GM18867 (cell line): ENCODE measurements around the gene PCSK5.
"Not testable (repeated sequence)": the region's sequence is repeated elsewhere in the genome, so short reads cannot be mapped to it uniquely, and the experiment has no call there.

Experiments used
- ATAC-seq: cut with Tn5 transposase; IDR thresholded peaks from one replicate; pipeline ENCODE4 v1.9.1; 2021; ENCODE audit warnings: mild to moderate bottlenecking, moderate library complexity; ENCODE audit not compliant: unreplicated experiment

Gene PCSK5

DNA sequence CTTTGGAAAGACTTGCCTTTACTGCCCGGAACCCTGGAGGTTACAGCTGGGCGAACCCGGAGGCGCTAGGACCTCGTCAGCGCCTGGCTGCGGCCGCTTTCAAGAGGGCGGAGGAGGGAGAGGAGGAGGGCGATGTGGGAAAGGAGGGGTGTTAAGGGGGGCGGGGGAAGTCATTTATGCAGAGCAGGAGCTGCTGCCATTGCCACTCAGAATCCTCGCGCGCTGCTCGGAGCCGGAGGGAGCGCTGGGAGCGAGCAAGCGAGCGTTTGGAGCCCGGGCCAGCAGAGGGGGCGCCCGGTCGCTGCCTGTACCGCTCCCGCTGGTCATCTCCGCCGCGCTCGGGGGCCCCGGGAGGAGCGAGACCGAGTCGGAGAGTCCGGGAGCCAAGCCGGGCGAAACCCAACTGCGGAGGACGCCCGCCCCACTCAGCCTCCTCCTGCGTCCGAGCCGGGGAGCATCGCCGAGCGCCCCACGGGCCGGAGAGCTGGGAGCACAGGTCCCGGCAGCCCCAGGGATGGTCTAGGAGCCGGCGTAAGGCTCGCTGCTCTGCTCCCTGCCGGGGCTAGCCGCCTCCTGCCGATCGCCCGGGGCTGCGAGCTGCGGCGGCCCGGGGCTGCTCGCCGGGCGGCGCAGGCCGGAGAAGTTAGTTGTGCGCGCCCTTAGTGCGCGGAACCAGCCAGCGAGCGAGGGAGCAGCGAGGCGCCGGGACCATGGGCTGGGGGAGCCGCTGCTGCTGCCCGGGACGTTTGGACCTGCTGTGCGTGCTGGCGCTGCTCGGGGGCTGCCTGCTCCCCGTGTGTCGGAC lies at the start of gene PCSK5:
Gene PCSK5 (plus strand): TSS at position 202 of the 805 bp plus-strand sequence. CDS start 509 bp downstream, at position 711.
- peak; percentile 87 for ATAC-seq

DNA sequence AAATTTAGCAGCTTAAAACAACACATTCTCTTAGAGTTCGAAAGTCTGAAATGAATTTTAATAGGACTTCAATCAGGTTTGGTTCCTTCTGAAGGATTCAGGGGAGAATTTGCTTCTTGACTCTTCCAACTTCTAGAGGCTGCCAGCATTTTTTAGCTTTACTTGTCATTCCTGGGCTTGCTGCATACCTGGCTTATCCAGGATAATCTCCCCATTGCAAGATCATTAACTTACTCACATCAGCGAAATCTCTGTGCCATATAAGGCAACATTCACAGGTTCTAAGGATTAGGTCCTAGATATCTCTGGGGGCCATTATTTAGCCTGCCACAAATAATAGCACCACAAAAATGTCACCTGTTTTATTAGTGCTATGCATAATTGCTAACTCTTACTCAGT lies 46.2 kb upstream of the PCSK5 start:
- no peak for ATAC-seq

DNA sequence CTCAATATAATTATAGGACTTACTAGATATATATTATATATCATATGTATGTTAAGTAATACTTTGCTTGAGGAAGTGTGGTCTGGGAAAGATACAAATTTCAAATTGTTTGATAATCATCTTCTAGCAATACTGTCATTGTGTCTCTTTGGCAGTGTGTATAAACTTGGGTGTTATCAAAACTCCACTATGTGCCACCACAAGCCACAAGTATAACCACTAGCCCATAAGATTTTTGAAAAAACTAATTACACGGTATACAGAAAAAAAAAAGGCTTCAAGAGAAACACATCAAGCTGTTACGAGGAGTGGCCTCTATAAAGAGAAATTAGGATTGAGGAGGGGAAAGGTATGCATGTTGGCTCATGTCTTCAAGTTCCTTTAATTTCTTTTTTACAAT lies 44.7 kb upstream of the PCSK5 start:
- ATAC-seq: no peak

DNA sequence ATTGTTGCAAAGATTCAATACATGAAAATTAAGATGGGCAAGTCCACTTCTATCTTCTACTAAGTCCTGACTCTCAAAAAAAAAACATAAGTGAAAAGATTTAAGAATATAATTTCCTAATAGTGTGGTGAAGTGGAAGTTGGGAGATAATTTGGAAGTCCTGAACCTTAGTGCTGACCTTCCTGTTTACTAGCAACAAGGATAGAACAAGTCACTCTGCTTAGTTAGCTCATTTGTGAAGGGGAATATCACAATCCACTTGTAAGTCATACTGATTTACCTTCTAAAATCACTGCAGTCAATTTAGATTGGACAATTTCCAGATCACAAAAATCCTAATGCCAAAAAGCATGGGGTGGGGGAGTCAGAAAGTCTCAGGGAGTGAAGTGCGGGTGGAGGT lies 43.4 kb upstream of the PCSK5 start:
- ATAC-seq: no peak

DNA sequence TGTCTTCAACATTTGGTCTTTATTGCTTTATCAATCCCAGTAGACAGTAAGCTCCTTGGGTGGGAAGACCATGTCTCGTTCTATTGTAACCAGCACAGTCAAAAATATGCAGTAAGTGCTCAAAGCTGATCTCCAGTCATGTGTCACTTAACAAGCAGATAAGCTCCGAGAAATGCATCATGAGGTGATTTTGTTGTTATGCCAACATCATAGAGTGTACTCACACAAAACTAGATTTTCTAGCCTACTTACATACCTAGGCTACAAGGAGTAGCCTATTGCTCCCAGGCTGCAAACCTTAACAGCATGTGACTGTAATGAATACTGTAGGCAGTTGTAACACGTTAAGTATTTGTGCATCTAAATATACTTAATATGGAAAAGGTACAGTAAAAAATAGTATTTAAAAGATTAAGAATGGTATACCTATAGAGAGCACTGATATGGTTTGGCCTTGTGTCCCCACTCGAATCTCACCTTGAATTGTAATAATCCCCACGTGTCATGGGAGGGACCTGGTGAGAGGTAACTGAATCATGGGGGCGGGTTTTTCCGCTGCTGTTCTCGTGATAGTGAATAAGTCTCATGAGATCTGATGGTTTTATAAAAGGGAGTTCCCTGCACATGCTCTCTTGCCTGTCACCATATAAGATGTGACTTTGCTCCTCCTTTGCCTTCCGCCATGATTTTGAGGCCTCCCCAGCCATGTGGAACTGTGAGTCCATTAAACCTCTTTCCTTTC lies 39.8 kb upstream of the PCSK5 start:
- ATAC-seq: no peak

DNA sequence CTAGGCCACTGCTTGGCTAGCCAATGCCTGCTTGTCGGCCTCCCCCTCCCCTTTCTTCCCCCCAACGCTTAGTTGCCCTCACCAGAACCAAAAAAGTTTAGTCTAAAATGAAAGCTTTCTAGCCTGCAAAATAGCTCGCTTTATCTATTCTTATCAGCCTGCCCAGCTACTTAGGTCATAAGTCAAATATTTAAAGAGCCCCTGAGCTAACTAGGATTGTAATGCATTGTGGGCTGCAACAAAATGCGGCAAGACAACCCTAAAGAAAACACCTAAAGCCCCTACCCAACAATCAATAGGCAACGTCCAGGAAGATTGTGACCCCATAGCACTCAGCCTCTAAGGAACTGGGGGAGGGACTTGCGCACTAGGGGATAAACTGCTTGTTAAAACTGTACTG lies 38.6 kb upstream of the PCSK5 start:
- ATAC-seq: no peak

DNA sequence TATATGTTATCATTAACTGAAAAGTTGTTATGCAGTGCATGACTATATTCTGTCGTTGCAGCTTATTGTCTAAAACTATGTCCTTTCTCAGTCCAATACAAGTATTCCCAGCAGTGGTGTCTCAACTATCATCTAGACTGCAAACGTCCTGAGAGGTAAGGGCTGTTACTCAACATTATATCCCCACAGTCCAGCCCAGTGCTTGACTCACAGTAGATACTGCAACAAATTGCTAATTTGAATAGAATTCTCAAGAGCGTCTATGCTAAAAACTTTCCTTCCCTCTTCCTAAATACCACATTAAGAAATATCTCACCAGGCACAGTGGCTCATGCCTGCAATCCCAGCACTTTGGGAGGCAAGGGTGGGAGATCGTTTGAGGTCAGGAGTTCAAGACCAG lies 37.7 kb upstream of the PCSK5 start:
- no peak for ATAC-seq

DNA sequence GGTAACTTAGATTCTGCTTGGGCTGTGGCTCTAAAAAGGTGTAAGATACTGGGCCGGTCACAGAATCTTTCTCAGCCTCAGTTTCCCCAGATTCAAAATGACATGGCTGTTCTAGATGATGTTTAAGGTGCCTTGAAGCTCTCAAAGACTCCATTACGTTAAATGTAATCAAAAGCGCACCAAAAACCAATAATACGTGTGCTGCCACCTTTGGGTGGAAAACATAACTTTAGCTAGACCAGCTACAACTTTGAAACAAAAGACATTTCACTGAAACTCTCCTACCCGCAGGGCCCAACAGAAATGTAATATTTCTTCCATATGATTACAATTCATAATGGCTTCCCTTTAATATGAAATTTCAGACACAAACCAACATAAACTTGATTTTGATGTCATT lies 35.0 kb upstream of the PCSK5 start:
- no peak for ATAC-seq

DNA sequence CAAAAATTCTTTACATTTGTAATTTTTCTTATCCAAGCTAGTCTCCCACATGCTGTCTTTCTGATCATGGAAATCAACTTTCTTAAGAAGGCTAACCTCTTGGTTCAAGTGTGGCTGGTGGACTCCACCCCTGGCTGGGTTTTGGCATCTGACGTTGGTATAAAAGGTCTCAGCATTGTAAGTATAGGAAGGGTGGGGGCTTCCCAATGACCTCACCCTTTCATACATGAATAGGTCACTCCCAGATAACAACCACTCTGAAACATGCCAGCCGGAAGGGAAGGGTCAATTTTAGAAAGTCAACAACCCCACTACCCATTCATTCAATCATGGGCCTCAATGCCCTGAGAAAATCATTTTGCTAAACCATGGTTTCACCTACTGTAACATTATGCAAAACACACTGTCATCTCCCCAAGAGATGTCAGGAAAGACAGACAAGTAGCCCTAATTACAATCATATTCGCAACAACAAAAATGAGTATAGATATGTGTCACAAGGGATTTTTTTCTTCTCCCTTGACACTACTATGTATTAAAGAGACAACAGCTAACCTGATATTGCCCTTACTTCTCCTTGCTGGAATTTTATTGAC lies 31.9 kb upstream of the PCSK5 start:
- ATAC-seq: peak; percentile 42

DNA sequence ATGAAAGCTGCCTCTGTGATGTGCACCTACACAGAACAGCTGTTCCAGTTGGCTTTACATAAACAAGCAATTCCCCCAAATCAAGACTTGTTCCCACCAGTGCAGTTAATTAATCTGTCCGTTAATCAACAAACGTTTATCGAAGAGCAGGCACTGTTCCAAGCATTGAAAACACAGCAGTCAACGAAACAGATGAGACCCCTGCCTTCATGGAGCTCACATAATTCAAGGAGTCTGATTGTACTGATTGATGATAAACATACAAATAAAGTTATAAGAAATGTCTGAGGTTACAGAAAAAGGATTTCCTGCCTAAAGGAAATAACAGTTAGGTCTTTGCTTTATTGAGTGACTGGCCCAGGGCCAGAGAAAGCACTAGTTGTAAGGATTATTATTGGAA lies 26.2 kb upstream of the PCSK5 start:
- no peak for ATAC-seq

DNA sequence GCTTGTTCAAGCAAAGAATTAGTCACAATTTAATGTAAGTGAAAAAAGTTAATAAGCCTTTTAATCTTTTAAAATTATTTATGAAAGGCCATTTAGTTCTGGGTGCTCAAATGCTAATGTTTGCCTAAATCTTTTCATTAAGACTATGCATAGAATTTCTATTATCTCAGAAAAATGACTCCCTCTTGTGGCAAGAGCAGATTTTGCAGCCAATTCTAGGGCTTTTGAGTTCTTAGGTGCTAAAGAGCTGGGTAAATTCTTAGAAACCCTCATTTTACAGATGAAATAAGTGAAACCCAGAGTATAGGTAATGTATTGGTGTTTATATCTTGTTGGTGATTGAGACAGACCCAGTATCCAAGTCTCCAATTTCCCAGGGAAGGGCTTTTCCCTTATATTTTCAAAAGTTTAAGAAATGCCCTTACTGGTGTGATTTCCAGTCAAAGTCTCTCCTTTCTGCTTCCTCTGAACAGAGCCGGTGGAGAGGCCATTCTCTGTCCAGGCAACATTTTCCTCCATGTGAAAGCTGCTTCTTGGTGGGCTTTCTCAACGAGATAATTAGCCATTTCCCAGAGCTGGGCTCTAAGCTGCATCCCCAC lies 24.1 kb upstream of the PCSK5 start:
- ATAC-seq: peak; percentile 70

DNA sequence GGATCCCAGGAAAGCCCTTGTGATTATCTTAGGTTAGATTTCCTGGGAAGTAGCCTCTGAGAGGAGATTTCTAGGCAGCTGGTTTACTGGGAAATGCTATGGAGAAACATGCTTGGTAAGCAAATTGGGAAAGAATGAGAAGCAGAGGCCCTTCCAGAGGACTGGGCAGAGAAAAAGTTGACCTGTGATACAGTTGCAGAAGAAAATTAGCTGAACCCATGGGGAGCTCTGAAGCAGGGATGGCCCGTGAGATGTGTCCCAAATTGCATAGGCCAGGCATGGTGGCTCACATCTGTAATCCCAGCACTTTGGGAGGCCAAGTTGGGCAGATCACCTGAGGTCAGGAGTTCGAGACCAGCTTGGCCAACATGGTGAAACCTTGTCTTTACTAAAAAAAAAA lies 21.9 kb upstream of the PCSK5 start:
- ATAC-seq: not testable (repeated sequence)

DNA sequence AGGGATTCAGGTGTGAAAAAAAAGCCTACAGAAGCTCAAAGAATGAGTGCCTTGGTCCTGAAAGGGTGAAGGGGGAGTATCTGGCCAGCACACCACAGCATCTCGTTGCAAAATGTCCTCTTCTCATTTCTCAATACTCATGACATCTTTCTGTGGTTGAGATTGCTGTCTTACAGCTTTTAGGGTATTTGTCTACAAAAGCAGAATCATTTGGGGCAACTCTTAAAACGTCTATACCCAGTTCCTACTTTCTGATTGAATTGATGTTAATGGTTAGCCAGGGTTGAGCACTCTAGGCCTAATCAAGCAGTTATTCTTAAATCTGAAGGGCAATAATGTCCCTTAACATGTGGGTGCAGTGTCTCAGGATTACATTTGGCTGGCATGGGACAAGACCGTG lies 21.2 kb upstream of the PCSK5 start:
- no peak for ATAC-seq

DNA sequence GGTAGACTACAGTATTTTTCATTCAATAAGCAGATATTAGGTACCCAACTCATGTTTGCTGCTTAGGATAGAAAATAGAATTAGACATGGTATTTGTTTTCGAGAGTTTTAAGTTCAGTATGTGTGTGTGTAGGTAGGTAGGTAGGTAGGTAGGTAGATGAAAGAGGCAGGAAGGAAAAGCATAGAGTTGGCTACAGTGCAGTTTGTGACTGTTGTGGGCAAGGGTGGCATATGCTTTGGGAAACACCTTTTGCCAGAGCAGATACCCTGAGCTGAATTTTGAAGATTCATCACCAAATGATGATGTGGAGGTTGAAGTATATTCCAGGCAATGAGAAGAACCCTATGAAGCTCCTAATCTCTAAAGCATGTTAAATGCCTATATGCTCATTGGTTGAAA lies 20.0 kb upstream of the PCSK5 start:
- ATAC-seq: no peak

DNA sequence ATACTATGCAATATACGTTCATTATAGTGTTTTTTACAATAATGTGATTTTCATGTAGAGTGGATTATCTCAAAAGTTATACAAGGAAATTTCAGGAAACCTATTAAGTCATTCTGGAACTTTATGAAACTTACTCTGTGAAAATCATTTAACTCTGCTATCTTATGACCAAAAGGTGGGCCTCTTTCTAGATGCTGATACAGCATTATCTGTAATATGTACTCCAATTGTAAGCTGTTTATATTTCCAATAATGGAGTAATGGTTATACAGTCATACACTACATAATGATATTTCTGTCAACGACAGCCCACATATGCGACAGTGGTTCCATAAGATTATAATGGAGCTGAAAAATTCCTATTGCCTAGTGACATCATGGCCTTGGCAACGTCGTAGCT lies 18.8 kb upstream of the PCSK5 start:
- no peak for ATAC-seq

DNA sequence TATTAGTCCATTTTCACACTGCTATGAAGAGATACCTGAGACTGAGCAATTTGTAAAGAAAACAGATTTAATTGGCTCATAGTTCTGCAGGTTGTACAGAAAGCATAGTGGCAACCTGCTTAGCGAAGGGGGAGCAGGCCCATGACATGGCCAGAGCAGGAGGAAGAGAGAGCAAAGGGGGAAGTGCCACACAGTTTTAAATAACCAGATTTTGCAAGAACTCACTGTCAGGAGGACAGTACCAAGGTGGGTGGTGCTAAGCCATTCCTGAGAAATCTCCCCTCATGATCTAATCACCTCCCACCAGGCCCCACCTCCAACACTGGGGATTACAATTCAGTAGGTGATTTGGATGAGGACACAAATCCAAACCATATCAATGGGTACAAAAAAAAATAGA lies 16.8 kb upstream of the PCSK5 start:
- no peak for ATAC-seq

DNA sequence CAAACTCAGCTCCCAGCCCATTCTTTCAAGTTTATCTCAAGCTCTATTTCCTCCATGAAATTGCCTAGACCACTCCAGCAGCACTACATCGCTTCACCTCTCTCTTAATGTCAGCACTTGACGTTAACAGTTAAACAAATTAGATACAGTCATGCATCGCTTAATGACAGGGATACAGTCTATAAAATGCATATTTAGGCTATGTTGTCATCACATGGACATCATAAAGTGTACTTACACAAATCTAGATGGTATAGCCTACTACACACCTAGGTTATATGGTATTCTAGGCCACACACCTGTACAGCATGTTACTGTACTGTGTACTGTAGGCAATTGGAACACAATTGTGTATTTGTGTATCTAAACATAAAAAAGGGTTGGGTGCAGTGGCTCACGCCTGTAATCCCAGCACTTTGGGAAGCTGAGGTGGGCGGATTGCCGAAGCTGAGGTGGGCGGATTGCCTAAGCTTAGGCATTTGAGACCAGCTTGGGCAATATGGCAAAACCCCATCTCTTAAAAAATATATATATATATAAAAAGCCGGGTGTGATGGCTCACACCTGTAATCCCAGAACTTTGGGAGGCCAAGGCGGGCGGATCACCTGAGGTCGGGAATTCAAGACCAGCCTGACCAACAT lies 13.4 kb upstream of the PCSK5 start:
- no peak for ATAC-seq

DNA sequence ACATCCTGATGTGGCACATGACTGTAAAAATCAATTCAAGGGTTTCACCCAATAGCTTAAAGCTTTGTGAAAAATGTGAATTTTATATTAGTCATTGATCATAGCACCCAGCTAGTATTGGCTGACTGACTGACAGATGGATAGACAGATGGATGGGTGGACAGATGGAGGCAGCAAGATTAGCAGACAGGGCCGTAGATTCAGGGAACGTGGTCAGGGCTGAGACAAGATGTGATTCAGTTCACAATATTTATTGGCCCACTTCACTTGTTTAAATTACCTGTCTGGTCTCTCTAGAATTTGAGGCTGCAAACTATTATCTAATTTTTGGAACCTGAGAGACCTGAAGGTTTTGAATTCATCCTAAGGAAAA lies 12.0 kb upstream of the PCSK5 start:
- ATAC-seq: no peak

DNA sequence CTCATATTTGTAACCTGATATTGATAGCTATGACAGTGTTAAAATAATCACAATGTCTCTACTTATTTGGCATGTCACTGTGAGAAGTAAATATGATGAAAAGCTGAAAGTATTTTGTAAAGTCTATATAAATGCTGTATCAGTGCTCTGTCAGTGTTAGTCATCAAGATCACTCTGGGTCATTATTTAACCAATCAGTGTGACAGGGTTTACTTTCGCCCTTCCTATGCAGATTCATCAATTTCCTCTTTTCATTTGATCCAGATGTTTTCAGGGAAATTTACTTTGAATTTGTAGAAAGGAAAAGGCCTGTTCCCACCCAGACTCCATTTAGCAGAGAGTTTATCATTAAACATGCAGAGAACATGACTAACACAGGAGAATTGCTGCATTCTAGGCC lies 9.9 kb upstream of the PCSK5 start:
- ATAC-seq: no peak

DNA sequence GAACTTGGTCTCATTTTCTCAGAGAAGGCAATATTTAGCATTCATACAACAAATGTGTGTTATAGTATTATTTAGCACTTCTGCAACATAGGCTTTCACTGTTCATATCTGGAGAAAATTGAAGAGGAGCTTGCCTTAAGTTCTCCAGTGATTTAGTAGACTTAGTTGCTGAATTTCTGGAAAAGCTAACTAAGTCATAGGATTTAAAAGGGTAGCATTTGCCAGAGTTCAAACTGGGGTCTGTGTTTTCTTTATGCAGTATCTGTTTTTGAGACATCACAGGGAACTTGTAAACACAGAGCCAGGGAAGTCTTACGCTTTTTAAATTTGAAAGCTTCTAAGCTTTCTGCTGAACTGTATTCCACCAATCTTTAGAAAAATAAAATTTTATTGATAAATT lies 8.7 kb upstream of the PCSK5 start:
- ATAC-seq: no peak

DNA sequence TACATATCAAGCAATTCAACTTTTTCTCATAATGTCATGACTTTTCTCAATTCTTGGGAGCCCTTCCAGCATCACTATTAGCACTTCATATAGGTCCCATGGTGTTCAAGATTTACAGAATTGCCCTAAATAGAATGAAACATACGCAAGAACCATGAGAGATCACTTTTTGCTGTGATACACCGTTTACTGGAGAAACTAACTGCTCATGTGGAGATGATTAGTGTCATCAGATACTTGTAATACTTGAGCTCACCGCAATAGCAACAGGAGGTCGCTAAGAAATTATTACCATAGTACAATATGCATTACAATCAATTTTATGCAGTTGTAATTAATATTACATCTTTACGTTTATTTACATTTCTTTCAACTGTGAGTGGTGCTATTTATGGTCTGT lies 4.8 kb upstream of the PCSK5 start:
- no peak for ATAC-seq
